ENCODE measurements around the gene CEP104. TPM values are rescaled to one million over a fixed set of nuclear protein-coding genes. Genes with fewer than 3 reads are reported as not detected.

The CEP104 gene
- polyA plus RNA-seq, 1 donor (not counting 4 experiments of a cell fraction or from before 2014, with no cell fraction given) = 35.7 TPM

- Histone ChIP-seq H3K27me3 (ENCODE audit: control insufficient read depth, extremely low read depth, insufficient read depth, low read length) (no peaks in the 10 kb centered on the region), H3K9me3 (ENCODE audit: control insufficient read depth, low read depth, low read length) (no peaks in the 10 kb centered on the region), H3K4me2 (ENCODE audit: control insufficient read depth, extremely low read depth, insufficient read depth, low read depth, low read length) (no peak overlapping the region), H3K9ac (ENCODE audit: control insufficient read depth, extremely low read depth, insufficient read depth, low read length) (no peak overlapping the region), H3K36me3 (ENCODE audit: control insufficient read depth in 2 of 2, extremely low read depth in 1 of 2, insufficient read depth in 2 of 2, low read length in 2 of 2) (peaks cover 0 to 4% of the 10 kb centered on the region in 2 experiments), H3K4me1 (ENCODE audit: control insufficient read depth, extremely low read depth, insufficient read depth, low read length) (peaks cover 10% of the 10 kb centered on the region), H3K4me3 (ENCODE audit: control insufficient read depth in 2 of 3, extremely low read depth in 1 of 3, insufficient read depth in 2 of 3, low read depth in 1 of 3, low read length in 3 of 3) (no peak overlapping the region), H3K27ac (ENCODE audit: control insufficient read depth, insufficient read depth, low read length) (no peak overlapping the region), H3K79me2 (ENCODE audit: control insufficient read depth, insufficient read depth, low read length) (no peaks in the 10 kb centered on the region), H2AFZ (ENCODE audit: control insufficient read depth, low read length) (no peak overlapping the region), H3K9me1 (ENCODE audit: control insufficient read depth, extremely low read depth, insufficient read depth, low read length) (no peaks in the 10 kb centered on the region), H4K20me1 (ENCODE audit: control insufficient read depth, extremely low read depth, insufficient read depth, low read length) (no peaks in the 10 kb centered on the region)
- dilution Hi-C loops (cut with MboI; ENCODE audit: extremely low pct_ligation_motif_present, low sequenced_read_pairs) = no loop called here
- FAIRE-seq (no peak), DNase-seq (ENCODE audit: low read depth, low spot score) (no peak)
- no peak for TF ChIP-seq EZH2 (IDR thresholded peaks at IDR 0.05; ENCODE audit: low read length)
- TF ChIP-seq, protein P1, sequence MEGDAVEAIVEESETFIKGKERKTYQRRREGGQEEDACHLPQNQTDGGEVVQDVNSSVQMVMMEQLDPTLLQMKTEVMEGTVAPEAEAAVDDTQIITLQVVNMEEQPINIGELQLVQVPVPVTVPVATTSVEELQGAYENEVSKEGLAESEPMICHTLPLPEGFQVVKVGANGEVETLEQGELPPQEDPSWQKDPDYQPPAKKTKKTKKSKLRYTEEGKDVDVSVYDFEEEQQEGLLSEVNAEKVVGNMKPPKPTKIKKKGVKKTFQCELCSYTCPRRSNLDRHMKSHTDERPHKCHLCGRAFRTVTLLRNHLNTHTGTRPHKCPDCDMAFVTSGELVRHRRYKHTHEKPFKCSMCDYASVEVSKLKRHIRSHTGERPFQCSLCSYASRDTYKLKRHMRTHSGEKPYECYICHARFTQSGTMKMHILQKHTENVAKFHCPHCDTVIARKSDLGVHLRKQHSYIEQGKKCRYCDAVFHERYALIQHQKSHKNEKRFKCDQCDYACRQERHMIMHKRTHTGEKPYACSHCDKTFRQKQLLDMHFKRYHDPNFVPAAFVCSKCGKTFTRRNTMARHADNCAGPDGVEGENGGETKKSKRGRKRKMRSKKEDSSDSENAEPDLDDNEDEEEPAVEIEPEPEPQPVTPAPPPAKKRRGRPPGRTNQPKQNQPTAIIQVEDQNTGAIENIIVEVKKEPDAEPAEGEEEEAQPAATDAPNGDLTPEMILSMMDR (optimal IDR thresholded peaks at IDR 0.05 in 1 of 3, IDR thresholded peaks at IDR 0.05 in 1 of 3, conservative IDR thresholded peaks at IDR 0.05 in 1 of 3; ENCODE audit: extremely low read depth in 1 of 3, insufficient read depth in 2 of 3, low read length in 3 of 3) = no peak
Observed at GRCh38 chr1:3814771-3815561, 42.0 kb downstream of the CEP104 start.

GRCh38 chr1:3814065-3814464 lies 42.9 kb downstream of the CEP104 start:
- Histone ChIP-seq H3K27ac (ENCODE audit: control insufficient read depth, insufficient read depth, low read length) (no peak overlapping the region), H2AFZ (ENCODE audit: control insufficient read depth, low read length) (no peak overlapping the region), H3K27me3 (ENCODE audit: control insufficient read depth, extremely low read depth, insufficient read depth, low read length) (no peaks in the 10 kb centered on the region), H3K36me3 (ENCODE audit: control insufficient read depth in 2 of 2, extremely low read depth in 1 of 2, insufficient read depth in 2 of 2, low read length in 2 of 2) (peaks cover 0 to 4% of the 10 kb centered on the region in 2 experiments), H3K4me1 (ENCODE audit: control insufficient read depth, extremely low read depth, insufficient read depth, low read length) (peaks cover 1% of the 10 kb centered on the region), H4K20me1 (ENCODE audit: control insufficient read depth, extremely low read depth, insufficient read depth, low read length) (no peaks in the 10 kb centered on the region), H3K79me2 (ENCODE audit: control insufficient read depth, insufficient read depth, low read length) (no peaks in the 10 kb centered on the region), H3K9me3 (ENCODE audit: control insufficient read depth, low read depth, low read length) (no peaks in the 10 kb centered on the region), H3K9ac (ENCODE audit: control insufficient read depth, extremely low read depth, insufficient read depth, low read length) (no peak overlapping the region), H3K4me2 (ENCODE audit: control insufficient read depth, extremely low read depth, insufficient read depth, low read depth, low read length) (no peak overlapping the region), H3K9me1 (ENCODE audit: control insufficient read depth, extremely low read depth, insufficient read depth, low read length) (no peaks in the 10 kb centered on the region), H3K4me3 (ENCODE audit: control insufficient read depth in 2 of 3, extremely low read depth in 1 of 3, insufficient read depth in 2 of 3, low read depth in 1 of 3, low read length in 3 of 3) (no peak overlapping the region)
- FAIRE-seq = no peak
- DNase-seq (ENCODE audit: low read depth, low spot score) = no peak
- TF ChIP-seq, protein P1 (optimal IDR thresholded peaks at IDR 0.05 in 1 of 3, IDR thresholded peaks at IDR 0.05 in 1 of 3, conservative IDR thresholded peaks at IDR 0.05 in 1 of 3; ENCODE audit: extremely low read depth in 1 of 3, insufficient read depth in 2 of 3, low read length in 3 of 3) = no peak
- TF ChIP-seq EZH2 (IDR thresholded peaks at IDR 0.05; ENCODE audit: low read length) = no peak
- dilution Hi-C loops (cut with MboI; ENCODE audit: extremely low pct_ligation_motif_present, low sequenced_read_pairs) = no loop called here

Data from keratinocyte (primary cell).